ENCODE results near the gene RSPO1.
"Not testable (repeated sequence)": the region's sequence is repeated elsewhere in the genome, so short reads cannot be mapped to it uniquely, and the experiment has no call there.

RSPO1 gene, protein sequence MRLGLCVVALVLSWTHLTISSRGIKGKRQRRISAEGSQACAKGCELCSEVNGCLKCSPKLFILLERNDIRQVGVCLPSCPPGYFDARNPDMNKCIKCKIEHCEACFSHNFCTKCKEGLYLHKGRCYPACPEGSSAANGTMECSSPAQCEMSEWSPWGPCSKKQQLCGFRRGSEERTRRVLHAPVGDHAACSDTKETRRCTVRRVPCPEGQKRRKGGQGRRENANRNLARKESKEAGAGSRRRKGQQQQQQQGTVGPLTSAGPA

DNA sequence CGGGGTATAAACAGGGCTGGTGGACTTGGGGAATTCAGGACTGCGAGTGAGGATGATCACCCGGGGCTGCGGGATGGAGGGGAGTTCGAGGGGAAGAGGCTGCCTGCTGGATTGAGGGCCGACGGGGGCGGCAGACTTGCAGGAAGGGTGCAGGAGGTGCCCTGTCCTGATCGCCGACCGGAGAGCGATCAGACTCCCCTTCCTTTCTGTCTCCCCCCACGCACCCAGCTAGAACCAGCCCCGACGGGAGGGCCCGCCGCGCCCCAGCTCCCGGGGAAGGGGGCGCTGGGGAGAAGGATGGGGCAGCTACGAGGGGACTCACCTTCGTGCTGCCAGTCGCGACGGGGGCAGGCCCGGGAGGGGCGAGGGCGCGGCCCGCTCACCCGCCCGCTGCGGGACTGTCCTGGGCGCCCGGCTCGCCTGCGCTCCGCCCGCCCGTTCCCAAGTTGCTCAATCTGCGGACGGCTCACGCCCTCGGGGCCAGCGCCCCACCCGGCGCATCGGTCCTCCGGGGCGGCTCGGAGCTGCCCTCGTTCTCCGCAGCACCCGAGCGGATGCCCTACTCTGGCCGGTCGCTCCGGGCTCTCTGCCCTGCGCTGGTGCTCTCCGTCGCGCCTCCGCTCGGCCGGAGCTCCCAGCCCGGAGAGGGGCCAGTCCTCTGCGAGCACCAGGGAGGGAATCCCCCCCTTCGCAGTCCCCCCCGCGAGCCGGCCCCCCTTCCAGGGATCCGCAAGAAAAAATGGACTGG lies at the start of gene RSPO1:
Gene RSPO1 (minus strand): TSS at position 649 of the 748 bp plus-strand sequence. CDS start 5,231 bp downstream, outside the sequence.
- Histone ChIP-seq H3K27me3 (ENCODE audit: control insufficient read depth, insufficient read depth, low read length) (peaks cover 100% of the 10 kb centered on the region), H3K4me3 (ENCODE audit: low read depth, low read length) (peak within 1 kb of the TSS; percentile 50)

DNA sequence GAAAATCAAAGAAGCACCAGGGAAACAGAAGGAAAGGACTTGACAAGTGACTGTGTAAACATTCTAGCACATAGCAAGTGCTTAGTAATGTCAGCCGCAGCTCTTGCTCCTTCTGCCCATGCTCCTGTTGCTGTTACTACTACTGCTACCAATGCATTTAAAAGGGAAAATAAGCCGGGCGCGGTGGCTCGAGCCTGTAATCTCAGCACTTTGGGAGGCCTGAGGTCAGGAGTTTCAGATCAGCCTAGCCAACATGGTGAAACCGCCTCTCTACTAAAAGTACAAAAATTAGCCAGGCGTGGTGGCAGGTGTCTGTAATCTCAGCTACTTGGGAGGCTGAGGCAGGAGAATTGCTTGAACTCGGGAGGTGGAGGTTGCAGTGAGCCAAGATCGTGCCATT lies 49.5 kb upstream of the RSPO1 start:
- H3K9me3 ChIP-seq (ENCODE audit: control insufficient read depth, insufficient read depth, low read length); H3K27ac ChIP-seq (ENCODE audit: low read depth, low read length); H3K4me3 ChIP-seq (ENCODE audit: low read depth, low read length); H3K9ac ChIP-seq (ENCODE audit: low read depth, low read length); H3K4me1 ChIP-seq (ENCODE audit: control insufficient read depth, insufficient read depth, low read length); H3K27me3 ChIP-seq (ENCODE audit: control insufficient read depth, insufficient read depth, low read length): not testable (repeated sequence)
- H3K36me3 ChIP-seq (ENCODE audit: control insufficient read depth, insufficient read depth, low read length): peaks cover 64% of the 10 kb centered on the region

More for the DNA sequence above, at the start of gene RSPO1:
- Histone ChIP-seq H3K27ac (ENCODE audit: low read depth, low read length) (no peak within 1 kb of the TSS), H3K36me3 (ENCODE audit: control insufficient read depth, insufficient read depth, low read length) (no peaks in the 10 kb centered on the region), H3K4me1 (ENCODE audit: control insufficient read depth, insufficient read depth, low read length) (peaks cover 10% of the 10 kb centered on the region; the same call in 1 of the 2 replicates), H3K9me3 (ENCODE audit: control insufficient read depth, insufficient read depth, low read length) (no peaks in the 10 kb centered on the region), H3K9ac (ENCODE audit: low read depth, low read length) (no peak within 1 kb of the TSS)

DNA sequence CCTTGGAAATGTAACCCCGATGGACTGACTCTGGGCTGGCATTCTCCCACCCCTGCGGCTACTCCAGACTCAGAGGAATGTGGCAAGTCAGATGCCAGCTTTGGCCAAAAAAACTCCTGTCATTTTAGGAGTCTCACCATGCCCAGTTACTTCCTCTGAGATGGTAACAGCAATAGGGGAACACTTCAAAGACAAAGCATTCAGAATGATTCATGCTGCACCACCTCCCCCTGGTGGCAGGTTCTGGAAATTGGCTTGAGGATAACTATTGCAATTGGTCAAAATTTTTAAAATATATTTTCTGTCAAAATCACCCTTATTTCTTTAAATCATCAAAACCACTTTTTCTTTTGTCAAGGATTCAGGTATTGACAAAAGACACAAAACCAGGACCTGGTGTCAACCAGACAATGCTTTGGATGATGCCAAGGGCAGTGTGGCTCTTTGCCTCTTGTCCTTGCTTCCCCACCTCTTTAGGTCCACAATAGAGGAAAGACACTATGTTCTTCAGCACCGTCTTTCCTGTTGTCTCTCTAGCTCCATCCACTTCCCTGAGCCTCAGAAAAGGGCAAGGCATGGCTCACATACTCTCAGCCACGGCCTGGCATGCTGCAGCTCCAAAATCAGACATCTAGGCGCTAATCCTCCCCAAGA lies 47.8 kb upstream of the RSPO1 start:
- H3K36me3 ChIP-seq (ENCODE audit: control insufficient read depth, insufficient read depth, low read length): peaks cover 59% of the 10 kb centered on the region
- no peaks in the 10 kb centered on the region for H3K27me3 ChIP-seq (ENCODE audit: control insufficient read depth, insufficient read depth, low read length)
- no peaks in the 10 kb centered on the region for H3K4me1 ChIP-seq (ENCODE audit: control insufficient read depth, insufficient read depth, low read length)
- no peak overlapping the region for H3K9ac ChIP-seq (ENCODE audit: low read depth, low read length)
- peak overlapping the region; percentile 15 for H3K27ac ChIP-seq (ENCODE audit: low read depth, low read length)
- H3K4me3 ChIP-seq (ENCODE audit: low read depth, low read length): no peak overlapping the region
- no peaks in the 10 kb centered on the region for H3K9me3 ChIP-seq (ENCODE audit: control insufficient read depth, insufficient read depth, low read length)

DNA sequence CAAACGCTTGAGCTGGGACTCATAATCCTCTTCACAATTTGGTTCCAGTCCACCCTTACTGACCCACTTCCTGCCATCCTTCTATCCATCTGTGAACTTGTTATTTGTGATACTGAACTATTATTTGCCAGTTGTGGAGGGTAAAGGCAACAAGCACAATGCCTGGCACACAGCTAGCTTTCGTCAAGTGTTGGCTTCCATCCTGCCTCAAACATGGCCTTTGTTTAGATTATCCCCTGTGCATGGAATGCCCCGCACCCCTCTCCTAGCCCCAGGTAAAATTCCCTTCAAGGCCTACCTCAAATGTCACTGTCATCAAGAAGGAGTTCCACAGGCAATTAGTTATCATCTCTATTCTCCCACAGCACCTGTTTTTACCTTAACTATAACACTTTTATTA lies 46.2 kb upstream of the RSPO1 start:
- Histone ChIP-seq H3K4me1 (ENCODE audit: control insufficient read depth, insufficient read depth, low read length) (0 out of 2 replicates have a peak, but pooled peaks cover 9% of the 10 kb centered on the region), H3K36me3 (ENCODE audit: control insufficient read depth, insufficient read depth, low read length) (peaks cover 46% of the 10 kb centered on the region)

DNA sequence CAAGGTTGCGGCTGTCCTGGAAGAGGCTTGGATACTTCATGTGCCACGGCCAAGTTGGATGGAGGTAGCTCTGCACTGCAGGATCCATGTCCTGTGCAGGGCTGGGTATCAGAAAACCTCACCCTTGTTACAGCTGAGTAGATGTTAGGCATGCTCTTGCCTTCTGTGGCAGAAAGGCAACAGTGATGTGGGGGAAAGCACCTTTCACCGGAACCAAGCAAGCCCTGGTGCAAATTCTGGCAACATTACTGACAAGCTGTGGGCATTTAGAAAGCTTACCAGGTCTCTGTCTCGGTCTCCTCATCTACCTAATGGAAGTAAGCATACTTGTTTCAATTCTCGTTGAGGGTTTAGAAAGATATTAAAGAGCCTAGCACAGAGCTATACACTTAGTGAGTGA lies 43.1 kb upstream of the RSPO1 start:
- Histone ChIP-seq H3K27ac (ENCODE audit: low read depth, low read length) (no peak overlapping the region), H3K4me3 (ENCODE audit: low read depth, low read length) (no peak overlapping the region), H3K36me3 (ENCODE audit: control insufficient read depth, insufficient read depth, low read length) (peaks cover 17% of the 10 kb centered on the region), H3K9me3 (ENCODE audit: control insufficient read depth, insufficient read depth, low read length) (no peaks in the 10 kb centered on the region), H3K4me1 (ENCODE audit: control insufficient read depth, insufficient read depth, low read length) (0 out of 2 replicates have a peak, but pooled peaks cover 9% of the 10 kb centered on the region), H3K9ac (ENCODE audit: low read depth, low read length) (no peak overlapping the region), H3K27me3 (ENCODE audit: control insufficient read depth, insufficient read depth, low read length) (no peaks in the 10 kb centered on the region)

More for the DNA sequence above, 46.2 kb upstream of the RSPO1 start:
- Histone ChIP-seq H3K9me3 (ENCODE audit: control insufficient read depth, insufficient read depth, low read length) (no peaks in the 10 kb centered on the region), H3K27ac (ENCODE audit: low read depth, low read length) (no peak overlapping the region), H3K4me3 (ENCODE audit: low read depth, low read length) (no peak overlapping the region), H3K9ac (ENCODE audit: low read depth, low read length) (no peak overlapping the region), H3K27me3 (ENCODE audit: control insufficient read depth, insufficient read depth, low read length) (no peaks in the 10 kb centered on the region)

DNA sequence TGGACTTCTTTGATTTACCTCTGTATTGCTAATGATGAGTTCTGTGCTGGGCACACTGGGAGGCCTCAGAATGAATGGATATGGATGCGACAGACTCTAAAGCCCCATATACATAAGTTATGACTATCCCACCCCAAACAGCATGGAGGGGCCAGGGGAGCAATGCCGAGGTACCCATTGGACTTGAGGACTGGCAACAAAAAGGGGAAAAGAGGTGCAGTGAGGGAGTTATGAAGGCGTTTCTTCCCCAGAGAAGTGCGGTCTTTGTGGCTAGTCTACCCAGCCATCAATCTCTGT lies 42.4 kb upstream of the RSPO1 start:
- 0 out of 2 replicates have a peak, but pooled peaks cover 9% of the 10 kb centered on the region for H3K4me1 ChIP-seq (ENCODE audit: control insufficient read depth, insufficient read depth, low read length)
- peaks cover 12% of the 10 kb centered on the region for H3K36me3 ChIP-seq (ENCODE audit: control insufficient read depth, insufficient read depth, low read length)
- no peaks in the 10 kb centered on the region for H3K27me3 ChIP-seq (ENCODE audit: control insufficient read depth, insufficient read depth, low read length)
- H3K9me3 ChIP-seq (ENCODE audit: control insufficient read depth, insufficient read depth, low read length): no peaks in the 10 kb centered on the region
- H3K4me3 ChIP-seq (ENCODE audit: low read depth, low read length): no peak overlapping the region
- no peak overlapping the region for H3K9ac ChIP-seq (ENCODE audit: low read depth, low read length)
- H3K27ac ChIP-seq (ENCODE audit: low read depth, low read length): no peak overlapping the region

DNA sequence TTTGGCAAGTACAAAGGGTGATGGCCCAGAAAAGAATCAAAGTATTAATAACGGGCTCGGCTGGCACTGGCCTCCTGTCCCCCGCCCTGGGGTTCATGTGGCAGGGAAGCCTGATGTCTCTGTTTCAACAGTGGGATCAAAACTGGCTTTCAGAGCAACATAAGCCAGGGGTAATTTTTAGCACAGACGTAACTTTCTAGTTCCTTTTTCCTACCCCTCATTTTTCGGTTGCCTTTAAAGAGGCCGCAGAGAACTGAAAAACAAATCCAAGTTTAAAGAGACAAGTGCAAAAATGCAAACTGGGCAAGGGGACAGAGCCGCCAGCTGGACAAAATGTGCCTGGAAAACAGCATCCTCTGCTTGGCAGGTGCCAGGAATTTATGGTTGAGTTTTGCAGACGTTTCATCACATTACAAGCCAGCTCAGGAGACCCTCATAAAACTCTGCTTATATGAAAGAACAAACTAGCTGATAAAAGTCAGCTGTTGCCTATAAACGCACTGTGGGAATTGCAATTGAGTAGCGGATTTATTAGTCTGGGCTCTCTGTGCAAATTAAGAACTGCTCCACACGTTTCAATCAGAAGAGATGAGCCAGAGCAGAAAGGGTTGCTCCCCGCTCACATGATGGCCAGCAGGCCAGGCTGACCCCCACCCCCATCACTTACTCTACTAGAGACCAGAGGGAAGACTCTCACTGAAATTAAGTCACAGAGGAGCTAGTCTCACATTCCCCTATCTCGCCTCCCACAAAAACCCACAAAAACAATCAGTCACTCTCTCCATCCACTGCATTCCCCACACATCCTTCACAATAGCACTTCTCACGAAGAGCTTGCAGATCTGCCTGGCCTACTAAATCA lies 41.8 kb upstream of the RSPO1 start:
- H3K36me3 ChIP-seq (ENCODE audit: control insufficient read depth, insufficient read depth, low read length): peaks cover 6% of the 10 kb centered on the region
- H3K27me3 ChIP-seq (ENCODE audit: control insufficient read depth, insufficient read depth, low read length): no peaks in the 10 kb centered on the region
- H3K9ac ChIP-seq (ENCODE audit: low read depth, low read length): no peak overlapping the region
- H3K27ac ChIP-seq (ENCODE audit: low read depth, low read length): no peak overlapping the region
- H3K9me3 ChIP-seq (ENCODE audit: control insufficient read depth, insufficient read depth, low read length): no peaks in the 10 kb centered on the region
- H3K4me3 ChIP-seq (ENCODE audit: low read depth, low read length): no peak overlapping the region
- H3K4me1 ChIP-seq (ENCODE audit: control insufficient read depth, insufficient read depth, low read length): 0 out of 2 replicates have a peak, but pooled peaks cover 9% of the 10 kb centered on the region

DNA sequence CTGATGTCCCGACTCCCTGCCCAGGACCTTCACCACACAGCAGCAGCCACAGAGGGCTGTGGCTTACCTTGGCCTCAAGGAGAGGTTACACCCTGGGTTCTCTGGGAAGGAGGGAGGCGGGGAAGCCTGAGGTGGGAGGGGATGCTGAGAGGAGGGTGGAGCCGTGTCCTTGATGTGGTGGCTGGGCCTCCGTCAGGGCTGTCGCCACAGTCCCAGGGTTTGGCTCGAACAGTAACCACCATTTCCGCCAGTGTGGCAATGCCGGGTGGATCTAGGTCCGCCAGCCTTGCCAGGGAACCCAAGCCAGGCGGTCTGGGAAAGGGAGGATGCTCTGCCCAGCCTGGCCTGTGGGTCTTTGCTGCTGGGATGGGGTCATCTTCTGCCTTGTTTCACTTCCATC lies 39.2 kb upstream of the RSPO1 start:
- Histone ChIP-seq H3K9ac (ENCODE audit: low read depth, low read length) (no peak overlapping the region), H3K4me1 (ENCODE audit: control insufficient read depth, insufficient read depth, low read length) (0 out of 2 replicates have a peak, but pooled peaks cover 9% of the 10 kb centered on the region), H3K27ac (ENCODE audit: low read depth, low read length) (no peak overlapping the region), H3K27me3 (ENCODE audit: control insufficient read depth, insufficient read depth, low read length) (0 out of 2 replicates have a peak, but pooled peaks cover 2% of the 10 kb centered on the region), H3K36me3 (ENCODE audit: control insufficient read depth, insufficient read depth, low read length) (no peaks in the 10 kb centered on the region), H3K4me3 (ENCODE audit: low read depth, low read length) (no peak overlapping the region), H3K9me3 (ENCODE audit: control insufficient read depth, insufficient read depth, low read length) (no peaks in the 10 kb centered on the region)

DNA sequence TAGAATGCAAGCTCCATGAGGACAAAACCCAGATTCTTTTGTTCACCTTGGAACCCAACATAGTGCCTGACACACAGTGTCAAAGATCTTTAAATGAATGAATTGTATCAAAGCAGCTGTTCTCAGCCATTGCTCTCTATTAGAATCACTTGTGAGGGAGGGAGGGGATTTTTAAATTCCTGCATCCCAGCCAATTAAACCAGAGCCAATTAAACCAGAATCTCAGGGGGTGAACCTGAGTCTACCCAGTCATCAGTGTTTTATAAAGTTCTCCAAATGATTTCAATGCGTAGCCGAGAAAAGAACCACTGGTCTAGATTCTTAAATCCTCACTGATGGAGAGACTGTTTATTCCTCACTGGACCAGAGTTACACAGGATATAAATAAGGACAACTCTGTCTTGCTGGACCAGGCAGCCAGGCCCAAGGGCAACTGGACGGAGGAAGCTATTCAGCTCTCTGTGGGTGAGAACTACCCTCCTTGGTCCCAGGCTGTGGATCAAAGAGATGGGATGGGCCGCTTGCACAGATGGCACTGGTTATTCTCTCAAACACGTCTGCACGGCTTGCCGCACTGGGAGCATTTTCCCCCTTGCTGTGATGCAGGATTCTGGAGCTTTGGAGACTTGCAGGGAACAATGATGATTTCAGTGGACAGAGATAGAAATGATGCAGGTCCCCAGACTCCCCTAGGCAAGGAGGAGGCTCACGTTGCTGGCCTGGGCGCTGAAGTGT lies 37.6 kb upstream of the RSPO1 start:
- Histone ChIP-seq H3K4me1 (ENCODE audit: control insufficient read depth, insufficient read depth, low read length) (0 out of 2 replicates have a peak, but pooled peaks cover 9% of the 10 kb centered on the region), H3K9me3 (ENCODE audit: control insufficient read depth, insufficient read depth, low read length) (no peaks in the 10 kb centered on the region), H3K27me3 (ENCODE audit: control insufficient read depth, insufficient read depth, low read length) (peaks cover 7% of the 10 kb centered on the region)

DNA sequence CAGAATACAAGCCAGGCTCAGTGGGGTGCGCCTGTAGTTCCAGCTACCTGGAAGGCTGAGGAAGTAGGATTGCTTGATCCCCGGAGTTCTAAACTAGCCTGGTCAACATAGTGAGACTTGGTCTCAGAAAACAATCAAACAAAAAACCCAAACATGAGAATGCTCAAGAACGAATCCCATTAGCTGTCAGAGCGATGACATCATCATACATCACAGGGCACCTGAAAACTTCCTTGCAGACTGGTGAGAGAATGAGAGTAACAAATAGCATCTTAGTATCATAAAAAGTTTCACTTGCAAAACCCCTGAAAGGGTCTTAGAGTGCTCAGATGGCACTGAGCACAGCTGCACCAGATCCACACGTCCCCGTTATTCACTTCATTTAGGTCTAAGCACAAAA lies 36.6 kb upstream of the RSPO1 start:
- no peak overlapping the region for H3K27ac ChIP-seq (ENCODE audit: low read depth, low read length)
- no peaks in the 10 kb centered on the region for H3K4me1 ChIP-seq (ENCODE audit: control insufficient read depth, insufficient read depth, low read length)
- H3K4me3 ChIP-seq (ENCODE audit: low read depth, low read length): no peak overlapping the region
- no peaks in the 10 kb centered on the region for H3K36me3 ChIP-seq (ENCODE audit: control insufficient read depth, insufficient read depth, low read length)
- H3K27me3 ChIP-seq (ENCODE audit: control insufficient read depth, insufficient read depth, low read length): peaks cover 7% of the 10 kb centered on the region
- no peak overlapping the region for H3K9ac ChIP-seq (ENCODE audit: low read depth, low read length)
- no peaks in the 10 kb centered on the region for H3K9me3 ChIP-seq (ENCODE audit: control insufficient read depth, insufficient read depth, low read length)

More for the DNA sequence above, 37.6 kb upstream of the RSPO1 start:
- Histone ChIP-seq H3K36me3 (ENCODE audit: control insufficient read depth, insufficient read depth, low read length) (no peaks in the 10 kb centered on the region), H3K27ac (ENCODE audit: low read depth, low read length) (no peak overlapping the region), H3K4me3 (ENCODE audit: low read depth, low read length) (no peak overlapping the region), H3K9ac (ENCODE audit: low read depth, low read length) (no peak overlapping the region)

Measured in HUES48 (cell line).